CMK (cell line): ENCODE results near the gene AIFM3.
A peak's percentile ranks its signal among the peaks of the same experiment; 100 is the strongest.

Experiments used
- DNase-seq: peaks from one replicate; pipeline ENCODE4 v3.0.0-alpha.2; 2010; ENCODE audit warnings: low read depth

AIFM3 gene

GRCh38 chr22:20991252-20992055 is 24.4 kb downstream of the AIFM3 start:
- no peak for DNase-seq

DNA sequence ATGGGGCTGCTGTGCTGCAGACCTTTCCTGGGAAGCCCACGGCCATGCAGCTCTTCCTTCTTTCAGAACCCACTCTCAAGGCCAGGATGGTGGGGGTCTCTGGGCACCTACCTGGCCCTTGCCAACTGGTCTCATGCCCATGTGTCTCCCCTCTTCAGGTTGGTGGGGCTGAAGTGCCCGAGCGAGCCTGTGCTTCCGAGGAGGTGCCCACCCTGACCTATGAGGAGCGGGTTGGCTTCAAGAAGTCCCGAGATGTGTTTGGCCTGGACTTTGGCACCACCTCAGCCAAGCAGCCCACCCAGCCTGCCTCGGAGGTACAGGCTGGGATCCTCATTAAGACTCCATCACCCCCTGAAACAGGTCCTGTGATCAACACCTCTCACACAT is 25.0 kb downstream of the AIFM3 start:
- no peak for DNase-seq

GRCh38 chr22:20992456-20993303 is 25.6 kb downstream of the AIFM3 start:
- no peak for DNase-seq

- no peak for DNase-seq
Measured at GRCh38 chr22:20993304-20994127, 26.5 kb downstream of the AIFM3 start.

GRCh38 chr22:20994128-20994901 is 27.3 kb downstream of the AIFM3 start:
- DNase-seq, result no peak

GRCh38 chr22:20994902-20995241 is 27.8 kb downstream of the AIFM3 start:
- no peak for DNase-seq

DNA sequence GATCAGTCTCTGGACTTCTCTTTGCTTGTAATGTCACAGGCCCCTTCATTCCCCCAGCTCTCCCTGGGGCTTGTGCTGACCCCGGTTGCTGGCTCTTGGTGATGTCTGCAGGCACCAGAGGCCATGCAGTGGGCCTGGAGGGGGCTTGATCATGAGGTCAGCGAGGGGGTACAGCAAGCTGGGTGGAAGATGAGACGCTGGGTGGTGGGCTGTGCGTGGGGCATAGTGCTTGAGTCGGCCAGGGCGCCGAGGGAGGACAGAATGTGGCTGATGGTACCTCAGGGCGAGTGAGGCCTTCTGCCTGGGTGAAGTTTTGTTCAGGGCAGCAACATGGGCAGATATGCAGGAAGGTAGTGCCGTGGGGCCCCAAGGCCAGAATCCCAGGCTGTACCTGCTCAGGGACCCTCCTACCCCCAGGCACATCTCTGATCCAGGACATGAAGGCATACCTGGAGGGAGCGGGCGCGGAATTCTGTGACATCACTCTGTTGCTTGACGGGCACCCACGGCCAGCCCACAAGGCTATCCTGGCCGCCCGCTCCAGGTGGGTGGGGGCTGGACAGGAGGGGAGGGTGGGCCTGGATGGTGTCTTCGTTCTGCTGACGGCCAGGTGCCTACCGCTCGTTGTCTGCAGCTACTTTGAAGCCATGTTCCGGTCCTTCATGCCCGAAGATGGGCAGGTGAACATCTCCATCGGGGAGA is 28.4 kb downstream of the AIFM3 start:
- no peak for DNase-seq

GRCh38 chr22:20996031-20996410 is 29.0 kb downstream of the AIFM3 start:
- DNase-seq, result no peak

DNA sequence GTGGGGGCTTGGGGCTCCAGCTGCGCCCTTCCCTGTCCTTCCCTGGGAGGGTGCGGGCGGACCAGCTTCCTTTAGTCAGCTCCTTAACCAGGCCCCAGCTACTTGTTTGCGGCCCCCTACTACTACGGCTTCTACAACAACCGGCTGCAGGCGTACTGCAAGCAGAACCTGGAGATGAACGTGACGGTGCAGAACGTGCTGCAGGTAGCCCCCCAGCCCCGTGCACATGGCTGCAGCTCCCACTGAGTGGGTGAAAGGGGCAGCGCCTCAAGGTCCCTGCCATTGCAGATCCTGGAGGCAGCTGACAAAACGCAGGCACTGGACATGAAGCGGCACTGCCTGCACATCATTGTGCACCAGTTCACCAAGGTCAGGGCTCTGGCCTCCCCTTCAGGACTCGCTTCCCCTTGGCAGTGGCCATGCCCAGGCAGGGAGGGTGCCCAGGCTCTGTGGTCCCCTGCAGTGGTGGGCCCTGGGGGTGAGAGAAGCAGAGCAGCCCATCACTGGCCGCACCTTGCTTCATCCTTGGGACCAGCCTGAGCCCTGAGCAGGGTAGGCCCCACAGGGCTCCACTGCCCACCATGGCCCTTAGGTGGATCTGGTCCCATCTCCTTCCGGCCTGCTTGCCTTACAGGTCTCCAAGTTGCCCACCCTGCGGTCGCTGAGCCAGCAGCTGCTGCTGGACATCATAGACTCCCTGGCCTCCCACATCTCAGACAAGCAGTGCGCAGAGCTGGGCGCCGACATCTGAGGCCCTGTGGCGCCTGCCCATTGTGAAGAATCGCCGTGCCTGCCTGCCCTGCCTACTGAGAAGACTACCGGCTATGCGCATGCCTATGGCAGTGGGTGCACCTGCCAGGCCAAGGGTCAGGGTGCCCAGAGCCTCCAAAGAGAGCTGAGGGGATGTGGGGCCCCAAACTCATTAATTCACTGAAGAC is 29.8 kb downstream of the AIFM3 start:
- DNase-seq, result no peak

DNA sequence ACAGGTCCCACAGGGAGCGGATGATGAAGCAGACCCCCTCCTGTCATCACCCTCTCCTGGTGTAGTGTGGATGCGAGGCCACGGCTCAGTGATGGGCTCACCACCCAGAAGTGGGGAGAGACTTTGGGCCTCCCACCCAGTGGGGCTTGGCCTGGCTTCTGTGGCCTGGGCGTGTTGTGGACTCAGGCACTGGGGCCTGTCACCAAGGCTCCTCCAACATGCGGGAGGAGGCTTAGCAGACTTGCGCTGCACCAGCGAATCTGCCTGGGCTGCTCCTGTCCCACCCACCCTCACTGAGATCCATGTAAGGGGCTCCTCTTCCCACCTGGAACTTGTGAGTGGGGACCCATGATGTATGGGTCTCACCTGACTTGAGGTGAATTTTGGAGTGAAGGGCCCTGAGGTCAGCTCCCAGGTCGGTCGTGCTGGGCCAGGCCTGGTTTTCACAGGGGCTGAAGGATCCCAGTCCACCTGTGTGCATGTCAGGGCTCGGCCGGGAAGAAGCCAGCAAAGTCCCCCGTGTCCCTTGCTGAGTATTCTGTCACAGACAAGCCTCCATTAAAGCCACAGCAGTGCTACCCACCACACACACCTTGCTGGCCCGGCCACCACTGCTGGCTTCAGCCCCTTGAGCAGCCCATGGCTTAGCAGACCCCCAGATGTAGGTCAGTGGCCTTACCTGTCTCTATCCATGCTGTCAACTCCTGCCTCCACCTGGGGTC is 30.6 kb downstream of the AIFM3 start:
- no peak for DNase-seq

- DNase-seq, result no peak
Measured at GRCh38 chr22:20998411-20999336, 31.6 kb downstream of the AIFM3 start.

- no peak for DNase-seq
Measured at GRCh38 chr22:20999350-21000206, 32.5 kb downstream of the AIFM3 start.

DNA sequence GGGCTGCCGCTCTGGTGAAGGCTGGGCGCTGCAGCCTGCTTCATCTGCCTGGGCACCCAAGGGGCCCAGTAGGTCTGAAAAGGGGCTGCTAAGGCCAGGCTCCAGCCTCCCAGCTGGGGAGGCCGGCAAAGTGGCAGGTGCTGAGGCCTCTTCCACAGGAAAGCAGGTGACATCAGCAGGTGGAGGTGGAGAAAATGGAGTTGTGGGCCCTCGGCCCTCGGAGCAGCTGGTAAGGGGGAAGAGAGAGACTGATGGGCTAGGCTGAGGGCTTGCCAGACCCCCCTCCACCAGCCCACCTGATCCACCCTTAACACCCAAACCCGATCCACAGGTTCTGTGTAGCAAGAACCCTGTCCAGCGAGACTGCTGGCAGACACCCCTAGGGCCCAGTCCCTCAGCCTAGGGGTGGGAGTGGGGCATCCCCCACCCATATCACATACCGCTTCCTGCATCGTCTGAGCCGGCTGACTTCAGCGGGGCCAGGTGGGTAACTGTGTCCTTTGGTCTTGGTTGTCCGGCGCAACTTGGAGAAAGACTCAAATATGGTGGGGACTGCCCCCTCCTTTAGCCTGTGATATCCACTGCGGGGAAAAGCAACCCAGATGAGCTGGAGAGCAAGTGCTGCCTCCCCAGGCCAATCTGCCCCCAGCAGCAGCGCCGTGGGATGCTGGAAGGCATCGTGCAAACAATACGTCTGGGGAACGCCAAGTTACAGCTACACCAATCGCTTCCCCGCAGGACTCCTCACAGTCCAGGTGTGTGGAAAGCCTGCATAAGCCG is 33.3 kb downstream of the AIFM3 start:
- no peak for DNase-seq

GRCh38 chr22:21000987-21001600 is 34.0 kb downstream of the AIFM3 start:
- no peak for DNase-seq

GRCh38 chr22:21001601-21002325 is 34.7 kb downstream of the AIFM3 start, which contains the start of gene THAP7:
TSS of gene THAP7 (minus strand) at chr22:21002118. CDS start at chr22:21001911, 207 bp downstream.
- DNase-seq, result peak; percentile 96
